Endothelial cell of umbilical vein (primary cell): ENCODE measurements around the gene THG1L. TPM values are rescaled to one million over a fixed set of nuclear protein-coding genes. Genes with fewer than 3 reads are reported as not detected.
"Not testable (repeated sequence)": the region's sequence is repeated elsewhere in the genome, so short reads cannot be mapped to it uniquely, and the experiment has no call there.

ENCODE experiments used
- BruUV-seq: library from RNA; stranded (reverse); fragments of 400-500 nt; replicated peaks from 2 replicates; lab custom pipeline; 2021; lab: Mats Ljungman, UMichigan
- CTCF ChIA-PET: fragments of 300-600, 350-600 bp; sonication (Branson Sonifier 250); formaldehyde crosslinking; loops from one replicate; lab custom pipeline; 2021; ENCODE audit warnings: antibody characterized with exemption, inconsistent platforms; lab: Charles Lee
- POLR2A ChIA-PET: fragments of 300-600, 350-600 bp; sonication (Branson Sonifier 250); formaldehyde crosslinking; loops from one replicate; lab custom pipeline; 2021; ENCODE audit warnings: antibody characterized with exemption, inconsistent platforms; lab: Charles Lee
- DNase-seq: peaks from one replicate; pipeline ENCODE4 v3.0.0-alpha.2; 2011; ENCODE audit warnings: low read depth, low spot score
- FAIRE-seq: peaks from 2 replicates; lab custom pipeline; 2011; peaks lifted over from hg19 to GRCh38; lab: Jason Lieb, UNC
- H2AFZ ChIP-seq: 2 replicates; pipeline ENCODE4 v1.6.0; 2012; ENCODE audit warnings: low read depth, low read length, control low read depth, inconsistent platforms
- H3K27ac ChIP-seq: 2 replicates; pipeline ENCODE4 v1.5.1; 2011; ENCODE audit warnings: low read depth, mild to moderate bottlenecking, control low read depth, low read length, moderate library complexity; ENCODE audit not compliant: insufficient read depth
- H3K27me3 ChIP-seq, 2 experiments: 2 replicates each; pipeline versions ENCODE4 v1.6.0 to v1.6.1; 2011; ENCODE audit warnings: low read length in 2 of 2, mixed read lengths in 1 of 2; ENCODE audit not compliant: control insufficient read depth in 2 of 2, insufficient read depth in 2 of 2
- H3K36me3 ChIP-seq, 2 experiments: 2 replicates in 1 of 2; 3 replicates in 1 of 2; pipeline ENCODE4 v1.5.1; 2011; ENCODE audit warnings: low read length in 2 of 2, mild to moderate bottlenecking in 1 of 2, moderate library complexity in 1 of 2; ENCODE audit not compliant: control insufficient read depth in 2 of 2, insufficient read depth in 2 of 2; ENCODE audit errors: extremely low read depth in 1 of 2
- H3K4me1 ChIP-seq: 3 replicates; pipeline ENCODE4 v1.5.1; 2011; ENCODE audit warnings: mild to moderate bottlenecking, low read length; ENCODE audit not compliant: control insufficient read depth, insufficient read depth; ENCODE audit errors: extremely low read depth
- H3K4me2 ChIP-seq: 2 replicates; pipeline ENCODE4 v1.6.1; 2011; ENCODE audit warnings: low read length, control low read depth, mixed read lengths; ENCODE audit not compliant: insufficient read depth
- H3K4me3 ChIP-seq, 3 experiments: fragments of 200-600 bp in 1 of 3; sonication (generic), shearing (Covaris generic) in 1 of 3; replicated peaks in 1 of 3; 2 replicates each; pipeline ENCODE4 v1.5.1; 2011 to 2016; ENCODE audit warnings: control low read depth in 3 of 3, low read length in 3 of 3, mild to moderate bottlenecking in 2 of 3, inconsistent platforms in 1 of 3, low read depth in 1 of 3, moderate library complexity in 1 of 3; ENCODE audit not compliant: insufficient read depth in 1 of 3
- H3K79me2 ChIP-seq: 2 replicates; pipeline ENCODE4 v1.6.0; 2012; ENCODE audit warnings: low read length, inconsistent platforms; ENCODE audit not compliant: control insufficient read depth, insufficient read depth
- H3K9ac ChIP-seq: replicated peaks from 2 replicates; pipeline ENCODE3; 2011; ENCODE audit warnings: low read length, control low read depth; ENCODE audit not compliant: insufficient read depth; ENCODE audit errors: extremely low read depth
- H3K9me1 ChIP-seq: replicated peaks from 3 replicates; pipeline ENCODE4 v1.6.0; 2011; ENCODE audit warnings: mild to moderate bottlenecking, low read length; ENCODE audit not compliant: control insufficient read depth, insufficient read depth; ENCODE audit errors: extremely low read depth
- H3K9me3 ChIP-seq: replicated peaks from 2 replicates; pipeline ENCODE4 v1.5.1; 2012; ENCODE audit warnings: low read length, inconsistent platforms; ENCODE audit not compliant: control insufficient read depth, insufficient read depth
- H4K20me1 ChIP-seq: replicated peaks from 2 replicates; pipeline ENCODE3; 2011; ENCODE audit warnings: mild to moderate bottlenecking, low read length; ENCODE audit not compliant: control insufficient read depth, insufficient read depth; ENCODE audit errors: extremely low read depth
- CTCF ChIP-seq, 2 donors: IDR thresholded peaks; 1 replicate in 1 of 2; 2 replicates in 1 of 2; pipeline ENCODE4 v1.5.1; 2011; ENCODE audit warnings: low read length in 2 of 2, mild to moderate bottlenecking in 2 of 2, moderate library complexity in 2 of 2, control low read depth in 1 of 2, inconsistent platforms in 1 of 2, low read depth in 1 of 2; ENCODE audit not compliant: insufficient read depth in 1 of 2; ENCODE audit errors: extremely low read depth in 1 of 2
- EZH2 ChIP-seq: IDR thresholded peaks from 2 replicates; pipeline ENCODE4 v1.6.1; 2012; ENCODE audit warnings: borderline replicate concordance, low read depth, mild to moderate bottlenecking, moderate library complexity, low read length, inconsistent platforms; ENCODE audit not compliant: severe bottlenecking
- FOS ChIP-seq: IDR thresholded peaks from 2 replicates; pipeline ENCODE4 v1.6.1; 2011; ENCODE audit warnings: mild to moderate bottlenecking, low read length, moderate library complexity, borderline replicate concordance; ENCODE audit not compliant: insufficient read depth
- GATA2 ChIP-seq: IDR thresholded peaks from 2 replicates; pipeline ENCODE4 v1.7.0; 2011; ENCODE audit warnings: low read depth, mild to moderate bottlenecking, moderate library complexity, mixed read lengths, low read length; ENCODE audit not compliant: insufficient read length, insufficient read depth
- JUN ChIP-seq: IDR thresholded peaks from 2 replicates; pipeline ENCODE4 v1.6.1; 2011; ENCODE audit warnings: borderline replicate concordance, low read depth; ENCODE audit not compliant: insufficient read length, insufficient read depth
- MAX ChIP-seq: IDR thresholded peaks from 2 replicates; pipeline ENCODE4 v1.6.1; 2011; ENCODE audit not compliant: insufficient read depth, insufficient read length
- MYC ChIP-seq: IDR thresholded peaks from one replicate; pipeline ENCODE4 v1.6.1; 2011; ENCODE audit warnings: mild to moderate bottlenecking, low read depth, low read length
- POLR2A ChIP-seq: IDR thresholded peaks from 2 replicates; pipeline ENCODE4 v1.6.1; 2012; ENCODE audit warnings: low read depth, mild to moderate bottlenecking, control low read depth, low read length
- POLR2AphosphoS5 ChIP-seq: IDR thresholded peaks from 2 replicates; pipeline ENCODE4 v1.6.1; 2012; ENCODE audit warnings: low read depth, mild to moderate bottlenecking, control low read depth, low read length, moderate library complexity; ENCODE audit not compliant: insufficient read depth
- dilution Hi-C: fragments of 300-500 bp; cut with MboI; formaldehyde crosslinking; loops from one replicate; pipeline ENCODE4 v1.15.0; 2019; ENCODE audit warnings: low sequenced_read_pairs; ENCODE audit not compliant: extremely low pct_ligation_motif_present
- intact Hi-C: fragments of 100-400 bp; cut with micrococcal nuclease; formaldehyde crosslinking; loops from one replicate; pipeline ENCODE4 v1.10.0; 2022
- polyA plus RNA-seq, 4 experiments: library from polyadenylated mRNA; depleted of rRNA in 3 of 4; stranded (reverse) in 3 of 4; unstranded in 1 of 4; fragments of >200 nt; gene quantifications; 2 replicates each; pipeline versions ENCODE4 v1.2.1 to v1.2.3, GENCODE V29; 2011 to 2012; ENCODE audit warnings: missing spikeins in 1 of 4
- total RNA-seq: library from RNA; stranded (reverse); gene quantifications from 2 replicates; pipeline ENCODE4 v1.2.3, GENCODE V29; 2021

Gene THG1L
- total and polyA plus RNA-seq, 2 donors (not counting 3 experiments of a cell fraction or from before 2014, with no cell fraction given) = 4.4 to 7.6 TPM

DNA sequence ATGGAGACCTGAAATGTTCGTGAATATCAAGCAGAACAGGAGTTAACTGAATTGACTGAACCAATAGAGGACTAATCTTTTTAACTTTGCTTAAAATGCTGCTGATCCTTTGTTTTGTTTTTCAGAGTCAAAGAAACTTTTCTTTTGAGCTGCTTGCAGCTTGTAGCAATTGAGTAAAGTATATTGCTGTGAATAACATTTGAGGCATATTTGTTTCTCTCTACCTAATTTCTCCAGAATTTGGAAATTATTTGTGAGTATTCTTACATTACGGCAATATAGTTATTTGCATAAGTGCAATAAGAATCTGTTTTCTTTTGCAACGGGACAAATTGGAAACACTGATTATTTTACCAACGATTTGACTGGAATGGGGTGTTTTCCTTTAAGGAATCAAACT is 32.5 kb upstream of the THG1L start:
- intact Hi-C loops, H3K4me3 ChIP-seq, H2AFZ ChIP-seq, H3K4me2 ChIP-seq, H4K20me1 ChIP-seq, BruUV-seq, H3K9me3 ChIP-seq, POLR2A ChIA-PET, H3K9me1 ChIP-seq, H3K4me1 ChIP-seq, H3K27me3 ChIP-seq, H3K36me3 ChIP-seq, DNase-seq, FAIRE-seq, CTCF ChIA-PET, H3K9ac ChIP-seq, H3K79me2 ChIP-seq, dilution Hi-C loops, H3K27ac ChIP-seq: not testable (repeated sequence)

GRCh38 chr5:157703736-157704135 is 27.5 kb upstream of the THG1L start:
- Histone ChIP-seq H3K4me3 (no peak overlapping the region), H3K27me3 (peaks cover 0 to 2% of the 10 kb centered on the region in 2 experiments), H3K4me2 (no peak overlapping the region), H4K20me1 (no peaks in the 10 kb centered on the region), H2AFZ (no peak overlapping the region), H3K9ac (no peak overlapping the region), H3K36me3 (no peaks in the 10 kb centered on the region), H3K9me1 (no peaks in the 10 kb centered on the region), H3K79me2 (no peaks in the 10 kb centered on the region), H3K9me3 (no peaks in the 10 kb centered on the region), H3K4me1 (no peaks in the 10 kb centered on the region), H3K27ac (no peak overlapping the region)
- FAIRE-seq = no peak
- BruUV-seq = no TSS peak
- ChIA-PET POLR2A (no interaction called here), CTCF (no interaction called here)
- intact Hi-C loops (no loop called here), dilution Hi-C loops (no loop called here)
- no peak for TF ChIP-seq GATA2
- no peak for TF ChIP-seq EZH2
- TF ChIP-seq JUN = no peak
- TF ChIP-seq POLR2A = no peak
- TF ChIP-seq FOS = no peak
- no peak for TF ChIP-seq POLR2AphosphoS5
- no peak for TF ChIP-seq CTCF (IDR thresholded peaks at IDR 0.05; ENCODE audit: extremely low read depth in 1 of 2, insufficient read depth in 1 of 2, low read depth in 1 of 2, low read length in 2 of 2)
- no peak for TF ChIP-seq MAX
- TF ChIP-seq MYC = no peak
- no peak for DNase-seq
